T-helper 2 cell treated with Interferon-gamma antibody and Interleukin-4, amounts not matched to agents 100 ng/mL and 5 ng/mL, for 36 hours (primary cell): Measurements from ENCODE around the gene MUC5AC. TPM values are rescaled to one million over a fixed set of nuclear protein-coding genes. Genes with fewer than 3 reads are reported as not detected.
"Not testable (repeated sequence)": the region's sequence is repeated elsewhere in the genome, so short reads cannot be mapped to it uniquely, and the experiment has no call there.

Source experiments
- intact Hi-C: fragments of 100-400 bp; cut with micrococcal nuclease; formaldehyde crosslinking; loops from one replicate; pipeline ENCODE4 v1.15.1; 2023
- total RNA-seq: library from RNA; stranded (reverse); gene quantifications from 2 replicates; pipeline ENCODE4 v1.2.3, GENCODE V29; 2022

The MUC5AC gene, protein sequence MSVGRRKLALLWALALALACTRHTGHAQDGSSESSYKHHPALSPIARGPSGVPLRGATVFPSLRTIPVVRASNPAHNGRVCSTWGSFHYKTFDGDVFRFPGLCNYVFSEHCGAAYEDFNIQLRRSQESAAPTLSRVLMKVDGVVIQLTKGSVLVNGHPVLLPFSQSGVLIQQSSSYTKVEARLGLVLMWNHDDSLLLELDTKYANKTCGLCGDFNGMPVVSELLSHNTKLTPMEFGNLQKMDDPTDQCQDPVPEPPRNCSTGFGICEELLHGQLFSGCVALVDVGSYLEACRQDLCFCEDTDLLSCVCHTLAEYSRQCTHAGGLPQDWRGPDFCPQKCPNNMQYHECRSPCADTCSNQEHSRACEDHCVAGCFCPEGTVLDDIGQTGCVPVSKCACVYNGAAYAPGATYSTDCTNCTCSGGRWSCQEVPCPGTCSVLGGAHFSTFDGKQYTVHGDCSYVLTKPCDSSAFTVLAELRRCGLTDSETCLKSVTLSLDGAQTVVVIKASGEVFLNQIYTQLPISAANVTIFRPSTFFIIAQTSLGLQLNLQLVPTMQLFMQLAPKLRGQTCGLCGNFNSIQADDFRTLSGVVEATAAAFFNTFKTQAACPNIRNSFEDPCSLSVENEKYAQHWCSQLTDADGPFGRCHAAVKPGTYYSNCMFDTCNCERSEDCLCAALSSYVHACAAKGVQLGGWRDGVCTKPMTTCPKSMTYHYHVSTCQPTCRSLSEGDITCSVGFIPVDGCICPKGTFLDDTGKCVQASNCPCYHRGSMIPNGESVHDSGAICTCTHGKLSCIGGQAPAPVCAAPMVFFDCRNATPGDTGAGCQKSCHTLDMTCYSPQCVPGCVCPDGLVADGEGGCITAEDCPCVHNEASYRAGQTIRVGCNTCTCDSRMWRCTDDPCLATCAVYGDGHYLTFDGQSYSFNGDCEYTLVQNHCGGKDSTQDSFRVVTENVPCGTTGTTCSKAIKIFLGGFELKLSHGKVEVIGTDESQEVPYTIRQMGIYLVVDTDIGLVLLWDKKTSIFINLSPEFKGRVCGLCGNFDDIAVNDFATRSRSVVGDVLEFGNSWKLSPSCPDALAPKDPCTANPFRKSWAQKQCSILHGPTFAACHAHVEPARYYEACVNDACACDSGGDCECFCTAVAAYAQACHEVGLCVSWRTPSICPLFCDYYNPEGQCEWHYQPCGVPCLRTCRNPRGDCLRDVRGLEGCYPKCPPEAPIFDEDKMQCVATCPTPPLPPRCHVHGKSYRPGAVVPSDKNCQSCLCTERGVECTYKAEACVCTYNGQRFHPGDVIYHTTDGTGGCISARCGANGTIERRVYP (N-terminal part only)
- total RNA-seq = not detected in 2 replicates

GRCh38 chr11:1157645-1158591 lies at the start of gene MUC5AC:
MUC5AC (plus strand) TSS chr11:1157953; CDS start chr11:1158000, 47 bp downstream.
- intact Hi-C loops = no loop called here

- intact Hi-C loops = no loop called here
These were observed 49.4 kb upstream of the MUC5AC start for GRCh38 chr11:1108246-1108900.

DNA sequence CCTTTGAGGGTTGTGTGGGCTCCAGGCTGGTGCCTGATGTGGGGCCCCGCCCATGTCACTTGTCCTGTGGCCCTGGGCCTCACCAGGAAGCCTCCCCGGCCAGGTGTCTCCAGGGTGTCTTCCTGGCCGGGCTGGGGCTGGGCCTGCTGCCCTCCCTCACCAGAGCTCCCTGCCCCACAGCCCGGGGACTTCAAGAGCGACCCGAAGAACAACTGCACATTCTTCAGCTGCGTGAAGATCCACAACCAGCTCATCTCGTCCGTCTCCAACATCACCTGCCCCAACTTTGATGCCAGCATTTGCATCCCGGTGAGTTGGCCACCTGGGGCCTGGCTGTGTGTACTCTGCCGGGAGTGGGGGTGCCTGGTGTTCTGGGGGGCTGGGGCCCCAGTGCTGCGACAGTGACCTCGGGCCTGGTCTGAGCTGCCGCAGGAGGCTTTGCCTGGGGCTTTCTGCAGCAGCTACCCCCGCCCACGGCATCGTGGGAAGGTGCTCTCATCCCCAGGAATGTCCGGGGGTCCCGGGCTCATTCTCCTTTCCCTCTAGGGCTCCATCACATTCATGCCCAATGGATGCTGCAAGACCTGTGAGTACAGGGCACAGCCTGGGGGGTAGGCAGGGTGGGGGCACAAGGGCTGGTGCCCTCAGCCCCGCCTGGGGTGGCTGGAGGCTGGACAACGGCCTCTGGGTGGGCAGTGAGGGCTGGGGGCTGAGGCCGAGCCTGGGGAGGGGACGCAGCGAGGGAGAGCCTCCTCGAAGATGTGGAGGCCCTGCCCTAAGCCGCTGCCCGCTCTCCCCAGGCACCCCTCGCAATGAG lies 48.4 kb upstream of the MUC5AC start:
- intact Hi-C loops = no loop called here

GRCh38 chr11:1109918-1110705 lies 47.6 kb upstream of the MUC5AC start:
- intact Hi-C loops = no loop called here

DNA sequence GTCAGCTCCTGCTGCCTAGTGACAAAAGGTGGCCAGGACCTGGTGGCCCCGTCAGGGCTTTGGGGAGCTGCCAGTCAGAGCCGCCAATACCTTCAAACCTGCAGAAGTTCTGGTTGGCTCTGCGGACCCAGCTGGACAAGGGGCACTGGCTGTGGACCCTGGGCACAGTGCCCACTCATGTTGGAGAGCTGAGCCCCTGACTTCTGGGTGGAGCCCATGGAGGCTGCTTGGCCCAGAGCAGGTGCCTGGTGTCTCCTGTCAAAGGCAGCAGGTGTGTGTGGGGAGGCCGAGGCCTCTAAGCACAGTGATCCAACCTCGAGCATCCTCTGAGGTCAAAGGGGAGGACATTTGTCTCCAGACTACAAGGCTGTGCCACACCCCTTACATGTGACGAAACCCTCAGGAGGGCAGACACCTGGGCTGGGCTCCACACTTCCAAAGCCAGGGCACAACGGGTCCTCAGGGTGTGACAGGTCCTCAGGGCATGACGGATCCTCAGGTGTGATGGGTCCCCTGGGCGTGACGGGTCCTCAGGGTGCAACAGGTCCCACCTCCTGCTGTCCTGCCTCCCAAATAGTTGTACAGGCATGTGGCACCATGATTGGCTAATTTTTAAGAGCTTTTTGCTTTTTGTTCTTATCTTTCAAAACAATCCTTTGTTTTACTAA lies 46.1 kb upstream of the MUC5AC start:
- intact Hi-C loops = no loop called here

- intact Hi-C loops = no loop called here
These were observed 45.2 kb upstream of the MUC5AC start for GRCh38 chr11:1112351-1113191.

- intact Hi-C loops = no loop called here
These were observed 44.1 kb upstream of the MUC5AC start for GRCh38 chr11:1113405-1114201.

GRCh38 chr11:1115292-1115691 lies 42.5 kb upstream of the MUC5AC start:
- intact Hi-C loops = not testable (repeated sequence)

DNA sequence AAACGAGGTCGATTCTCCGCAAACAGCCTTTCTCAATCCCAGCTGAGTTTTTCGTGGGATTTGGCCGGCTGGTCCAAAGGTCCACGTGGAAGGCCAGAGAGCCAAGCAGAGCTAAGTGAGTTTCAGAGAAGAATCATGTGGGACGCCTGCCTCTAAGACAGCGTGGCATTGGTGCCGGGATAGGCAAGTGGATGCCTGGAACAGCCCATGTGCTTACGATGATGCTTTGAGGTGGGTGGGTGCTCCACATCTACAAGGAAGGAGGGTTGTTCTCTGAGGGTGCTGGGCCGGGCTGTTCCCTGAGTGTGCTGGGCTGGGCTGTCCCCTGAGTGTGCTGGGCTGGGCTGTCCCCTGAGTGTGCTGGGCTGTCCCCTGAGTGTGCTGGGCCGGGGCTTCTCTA lies 41.6 kb upstream of the MUC5AC start:
- intact Hi-C loops = no loop called here

DNA sequence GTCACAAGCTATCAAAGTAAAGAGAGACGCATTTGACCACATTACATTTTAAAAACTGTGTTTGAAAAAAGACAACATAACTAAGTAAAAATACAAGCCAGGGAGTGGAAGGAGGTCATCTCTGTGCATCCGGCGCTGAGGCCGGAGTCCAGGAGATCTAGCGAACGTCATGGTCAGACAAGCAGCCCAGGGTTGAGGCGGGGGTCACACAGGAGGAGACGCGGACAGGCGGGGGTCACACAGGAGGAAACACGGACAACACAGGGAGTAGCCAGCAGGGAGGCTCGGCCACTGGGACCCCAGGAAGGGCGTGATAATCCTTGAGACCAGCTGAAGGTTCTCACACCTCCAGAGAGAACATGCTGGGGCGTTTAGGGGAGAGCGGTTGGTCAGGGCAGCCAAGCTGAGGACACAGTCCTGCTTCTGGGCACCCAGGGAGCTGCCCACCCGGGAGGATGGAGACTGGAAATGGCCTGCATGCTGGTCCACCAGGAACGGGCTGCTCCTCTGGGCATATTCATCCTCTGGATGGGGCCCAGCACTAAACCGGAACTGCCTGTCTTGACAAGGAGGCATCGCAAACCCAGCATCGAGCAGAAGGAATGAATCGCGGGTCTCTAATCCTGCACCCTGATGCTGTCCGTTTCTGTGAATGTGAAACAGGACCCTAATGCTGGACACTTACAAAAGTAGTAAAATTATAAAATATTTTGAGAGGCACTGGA lies 40.9 kb upstream of the MUC5AC start:
- intact Hi-C loops = no loop called here

- intact Hi-C loops = no loop called here
These were observed 39.8 kb upstream of the MUC5AC start for GRCh38 chr11:1117992-1118391.

GRCh38 chr11:1118755-1119603 lies 38.8 kb upstream of the MUC5AC start:
- intact Hi-C loops = no loop called here

- intact Hi-C loops = no loop called here
These were observed 38.1 kb upstream of the MUC5AC start for GRCh38 chr11:1119604-1120146.
